GM18520 (cell line): ENCODE data around the gene USP48.
"Not testable (repeated sequence)": the region's sequence is repeated elsewhere in the genome, so short reads cannot be mapped to it uniquely, and the experiment has no call there.

ENCODE experiments used
- ATAC-seq: cut with Tn5 transposase; IDR thresholded peaks from one replicate; pipeline ENCODE4 v1.9.1; 2021; ENCODE audit not compliant: unreplicated experiment

USP48 gene

GRCh38 chr1:21782868-21783678 is at the start of gene USP48:
USP48 (minus strand) TSS chr1:21783149; CDS start chr1:21782957, 192 bp downstream.
- ATAC-seq, result peak; percentile 44

GRCh38 chr1:21831454-21831970 is 48.6 kb upstream of the USP48 start:
- no peak for ATAC-seq

GRCh38 chr1:21830792-21831453 is 48.0 kb upstream of the USP48 start:
- ATAC-seq, result no peak

GRCh38 chr1:21829294-21829693 is 46.3 kb upstream of the USP48 start:
- no peak for ATAC-seq

- no peak for ATAC-seq
Observed at GRCh38 chr1:21828506-21829210, 45.7 kb upstream of the USP48 start.

GRCh38 chr1:21828075-21828474 is 45.1 kb upstream of the USP48 start:
- no peak for ATAC-seq

GRCh38 chr1:21827141-21827679 is 44.3 kb upstream of the USP48 start:
- no peak for ATAC-seq

GRCh38 chr1:21826694-21827093 is 43.7 kb upstream of the USP48 start:
- ATAC-seq, result not testable (repeated sequence)

GRCh38 chr1:21825393-21825792 is 42.4 kb upstream of the USP48 start:
- no peak for ATAC-seq

- no peak for ATAC-seq
Observed at GRCh38 chr1:21824926-21825325, 42.0 kb upstream of the USP48 start.

- no peak for ATAC-seq
Observed at GRCh38 chr1:21823980-21824702, 41.2 kb upstream of the USP48 start.

GRCh38 chr1:21823206-21823979 is 40.4 kb upstream of the USP48 start:
- ATAC-seq, result no peak

GRCh38 chr1:21822349-21822748 is 39.4 kb upstream of the USP48 start:
- ATAC-seq, result no peak

GRCh38 chr1:21821385-21822019 is 38.6 kb upstream of the USP48 start:
- ATAC-seq, result no peak

GRCh38 chr1:21820597-21821232 is 37.8 kb upstream of the USP48 start:
- ATAC-seq, result no peak

- no peak for ATAC-seq
Observed at GRCh38 chr1:21818656-21819055, 35.7 kb upstream of the USP48 start.

GRCh38 chr1:21816602-21817302 is 33.8 kb upstream of the USP48 start:
- no peak for ATAC-seq

GRCh38 chr1:21815724-21816321 is 32.9 kb upstream of the USP48 start:
- ATAC-seq, result no peak
